K562 (cell line): ENCODE data around the gene ATP5MK. TPM values are rescaled to one million over a fixed set of nuclear protein-coding genes. Genes with fewer than 3 reads are reported as not detected.

Experiments
- ATAC-seq: fragments of 200-7000 bp; cut with Tn5 transposase; 3 replicates; pipeline ENCODE4 v1.9.1; 2020; ENCODE audit warnings: moderate library complexity
- BruUV-seq: library from RNA; stranded (reverse); fragments of 400-500 nt; replicated peaks from 2 replicates; lab custom pipeline; 2021; lab: Mats Ljungman, UMichigan
- CTCF ChIA-PET: fragments of 300-600 bp; formaldehyde crosslinking; extraction: SDS; loops from one replicate; lab custom pipeline; 2021; ENCODE audit warnings: low intra/inter-chr PET ratio; lab: Yijun Ruan, JAX
- POLR2A ChIA-PET: fragments of 300-600, 350-650 bp; sonication (Branson Sonifier 250); formaldehyde crosslinking; extraction: SDS; loops from one replicate; lab custom pipeline; 2021; ENCODE audit warnings: antibody characterized with exemption, inconsistent platforms; lab: Yijun Ruan, JAX
- DNase-seq, 4 experiments: peaks; one replicate each; pipeline versions ENCODE4 v3.0.0 to v3.0.0-alpha.2; 2011 to 2018; ENCODE audit warnings: low spot score in 3 of 4, mixed read lengths in 3 of 4; ENCODE audit errors: extremely low read depth in 1 of 4
- FAIRE-seq: peaks from 2 replicates; lab custom pipeline; 2011; peaks lifted over from hg19 to GRCh38; lab: Jason Lieb, UNC
- H2AFZ ChIP-seq: 2 replicates; pipeline ENCODE4 v1.6.0; 2011; ENCODE audit warnings: low read depth, low read length, control low read depth, inconsistent platforms
- H3K27ac ChIP-seq: fragments of 200-600 bp; 3 replicates; pipeline ENCODE4 v1.8.0; 2011; ENCODE audit warnings: low read depth, mild to moderate bottlenecking, control low read depth, inconsistent platforms, low read length, moderate library complexity, mixed read lengths; ENCODE audit errors: extremely low read depth
- H3K27me3 ChIP-seq, 2 experiments: fragments of 300-600 bp in 1 of 2; 2 replicates in 1 of 2; 3 replicates in 1 of 2; pipeline versions ENCODE4 v1.6.0 to v1.8.0; 2011; ENCODE audit warnings: inconsistent platforms in 2 of 2, low read length in 2 of 2, mild to moderate bottlenecking in 1 of 2, mixed read lengths in 1 of 2, moderate library complexity in 1 of 2; ENCODE audit not compliant: control insufficient read depth in 2 of 2, insufficient read depth in 2 of 2
- H3K36me3 ChIP-seq: fragments of 300-600 bp; 3 replicates; pipeline ENCODE4 v1.8.0; 2011; ENCODE audit warnings: mild to moderate bottlenecking, low read length, inconsistent platforms; ENCODE audit not compliant: control insufficient read depth, insufficient read depth
- H3K4me1 ChIP-seq, 2 experiments: fragments of 200-600 bp in 1 of 2; replicated peaks in 1 of 2; 2 replicates in 1 of 2; 3 replicates in 1 of 2; pipeline versions ENCODE4 v1.5.1 to v1.8.0; 2011; ENCODE audit warnings: inconsistent platforms in 2 of 2, low read length in 2 of 2, mild to moderate bottlenecking in 1 of 2, mixed read lengths in 1 of 2, moderate library complexity in 1 of 2; ENCODE audit not compliant: control insufficient read depth in 2 of 2, insufficient read depth in 2 of 2
- H3K4me2 ChIP-seq: 2 replicates; pipeline ENCODE4 v1.6.1; 2011; ENCODE audit warnings: low read length, control low read depth, inconsistent platforms, mixed read lengths; ENCODE audit not compliant: insufficient read depth
- H3K4me3 ChIP-seq: fragments of 200-600 bp; sonication (generic), shearing (Covaris generic); 2 replicates; pipeline ENCODE4 v1.5.1; 2016; ENCODE audit warnings: control low read depth, inconsistent platforms
- H3K79me2 ChIP-seq: fragments of 200-600 bp; 3 replicates; pipeline ENCODE4 v1.8.0; 2011; ENCODE audit warnings: low read length, inconsistent platforms; ENCODE audit not compliant: control insufficient read depth, insufficient read depth
- H3K9ac ChIP-seq, 2 experiments: 2 replicates each; pipeline versions ENCODE4 v1.6.0 to v1.6.1; 2011; ENCODE audit warnings: low read depth in 2 of 2, low read length in 2 of 2, control low read depth in 1 of 2, inconsistent platforms in 1 of 2, mild to moderate bottlenecking in 1 of 2, mixed read lengths in 1 of 2; ENCODE audit not compliant: insufficient read depth in 1 of 2
- H3K9me1 ChIP-seq: one replicate; pipeline ENCODE4 v1.6.0; 2011; ENCODE audit warnings: inconsistent platforms, mild to moderate bottlenecking, low read length, moderate library complexity; ENCODE audit not compliant: control insufficient read depth, insufficient read depth
- H3K9me3 ChIP-seq: replicated peaks from 2 replicates; pipeline ENCODE4 v1.5.1; 2011; ENCODE audit warnings: low read depth, low read length, inconsistent platforms; ENCODE audit not compliant: control insufficient read depth, insufficient read depth
- H4K20me1 ChIP-seq: replicated peaks from 2 replicates; pipeline ENCODE4 v1.6.1; 2011; ENCODE audit warnings: low read length, inconsistent platforms, mixed read lengths; ENCODE audit not compliant: control insufficient read depth, insufficient read depth
- CBFB ChIP-seq: sonication (generic); formaldehyde crosslinking; IDR thresholded peaks from 2 replicates; pipeline ENCODE4 v1.4.0; 2020; ENCODE audit warnings: mild to moderate bottlenecking, missing genetic modification reagents
- CREBBP ChIP-seq: IDR thresholded peaks from one replicate; pipeline ENCODE4 v1.6.1; 2012; ENCODE audit warnings: low read depth, mild to moderate bottlenecking, control low read depth, inconsistent platforms, low read length
- DACH1 ChIP-seq: fragments of 450-650 bp; IDR thresholded peaks from 2 replicates; pipeline ENCODE4 v1.6.1; 2018; ENCODE audit not compliant: partially characterized antibody
- GABPB1 ChIP-seq: sonication (generic); formaldehyde crosslinking; IDR thresholded peaks from 2 replicates; pipeline ENCODE4 v1.8.0; 2022; ENCODE audit warnings: mild to moderate bottlenecking, missing genetic modification reagents
- LEF1 ChIP-seq: fragments of 450-650 bp; IDR thresholded peaks from 2 replicates; pipeline ENCODE4 v1.6.1; 2016; ENCODE audit warnings: mild to moderate bottlenecking
- SP2 ChIP-seq: IDR thresholded peaks from 2 replicates; pipeline ENCODE4 v1.6.1; 2011; ENCODE audit warnings: mild to moderate bottlenecking, low read depth, low read length, moderate library complexity; ENCODE audit not compliant: poor library complexity, severe bottlenecking; ENCODE audit errors: extremely low read depth
- TEAD1 ChIP-seq, 2 experiments: fragments of 450-650 bp in 1 of 2; sonication (generic) in 1 of 2; formaldehyde crosslinking; IDR thresholded peaks; 2 replicates each; pipeline versions ENCODE4 v1.4.0 to v1.8.0; 2020 to 2022; ENCODE audit warnings: mild to moderate bottlenecking in 2 of 2, missing genetic modification reagents in 1 of 2
- ZFP36 ChIP-seq: fragments of 150-350 bp; IDR thresholded peaks from 2 replicates; pipeline ENCODE4 v1.6.1; 2018; ENCODE audit warnings: low read length, low read depth; ENCODE audit not compliant: partially characterized antibody
- ZNF668 ChIP-seq: fragments of 250-450 bp; sonication (Bioruptor Pico); IDR thresholded peaks from 2 replicates; pipeline ENCODE4 v1.8.0; 2022; ENCODE audit warnings: mild to moderate bottlenecking, inconsistent platforms
- ZNF764 ChIP-seq: fragments of 250-450 bp; sonication (Bioruptor Pico); IDR thresholded peaks from 2 replicates; pipeline ENCODE4 v1.4.0; 2020; ENCODE audit warnings: low read depth, mild to moderate bottlenecking, moderate library complexity
- WGBS: fragments of 100-300 bp; shearing (Covaris generic); methylation state at CpG from one replicate; pipeline ENCODE4 v1.1.6; 2016; ENCODE audit warnings: low coverage, mixed read lengths; ENCODE audit not compliant: insufficient coverage; ENCODE audit errors: missing lambda C conversion rate; 5-methylcytosine and 5-hydroxymethylcytosine counted together
- in situ Hi-C: fragments of 300-500 bp; cut with MboI; formaldehyde crosslinking; loops from 4 replicates; pipeline ENCODE4 v1.15.0; 2018; ENCODE audit warnings: inconsistent platforms, mixed read lengths
- intact Hi-C: fragments of 100-400 bp; cut with micrococcal nuclease; formaldehyde crosslinking; loops from 2 replicates; pipeline ENCODE4 v1.14.2; 2022
- polyA plus RNA-seq, 8 experiments: library from polyadenylated mRNA; depleted of rRNA in 4 of 8; stranded (reverse) in 5 of 8; unstranded in 3 of 8; fragments of >200 nt; fragmentation: Nextera tagmentation in 2 of 8; fragmentation: Illumina TruSeq in 1 of 8; extraction: Ambion mirVana in 2 of 8; extraction: Trizol in 1 of 8; gene quantifications; 2 replicates each; pipeline versions ENCODE4 v1.2.1 to v1.2.3, GENCODE V29; 2011 to 2014; ENCODE audit warnings: inconsistent platforms in 1 of 8, missing spikeins in 1 of 8
- total RNA-seq, 7 experiments: library from RNA; depleted of rRNA in 6 of 7; stranded (reverse); fragments of >200 nt in 6 of 7; fragmentation: Illumina TruSeq in 2 of 7; extraction: Trizol in 2 of 7; gene quantifications; 2 replicates each; pipeline versions ENCODE4 v1.2.1 to v1.2.3, GENCODE V29; 2011 to 2021; ENCODE audit warnings: low replicate concordance in 1 of 7
- TF ChIP-seq, protein P1 (sequence below), 2 experiments: fragments of 150-350 bp in 1 of 2; IDR thresholded peaks; 2 replicates each; pipeline ENCODE4 v1.6.1; 2012 to 2016; ENCODE audit warnings: low read depth in 2 of 2, low read length in 2 of 2, mild to moderate bottlenecking in 1 of 2, moderate library complexity in 1 of 2
- TF ChIP-seq, protein P2 (sequence below), 2 experiments: fragments of 450-650 bp; IDR thresholded peaks; 2 replicates each; pipeline ENCODE4 v1.6.1; 2018; ENCODE audit warnings: mild to moderate bottlenecking in 2 of 2, low read depth in 1 of 2; ENCODE audit not compliant: partially characterized antibody in 2 of 2

ATP5MK gene
- total and polyA plus RNA-seq, 9 of the 15 experiments (the other 6 are each of a cell fraction or from before 2014, with no cell fraction given) = 182 to 1,810 (median 741) TPM

- no peaks in the 10 kb centered on the region for H3K9me1 ChIP-seq
- no peaks in the 10 kb centered on the region for H3K27me3 ChIP-seq
- no peak overlapping the region for H3K27ac ChIP-seq
- in situ Hi-C loops = no loop called here
- no peaks in the 10 kb centered on the region; a peak in 1 of 5 replicates for H3K4me1 ChIP-seq
- H3K4me3 ChIP-seq = no peak overlapping the region
- no peaks in the 10 kb centered on the region for H3K9me3 ChIP-seq
- FAIRE-seq (no peak), ATAC-seq (no peak), DNase-seq (no peak)
- H3K4me2 ChIP-seq = no peak overlapping the region
- intact Hi-C loops = no loop called here
- BruUV-seq = no TSS peak
- ChIA-PET CTCF (no interaction called here), POLR2A (no interaction called here)
- H3K36me3 ChIP-seq = peaks cover 48% of the 10 kb centered on the region; the same call in 2 of the 3 replicates
- no peak overlapping the region for H3K9ac ChIP-seq
- H2AFZ ChIP-seq = no peak overlapping the region
- WGBS = 94% methylated on average over 4 of the region's 5 CpGs
- H3K79me2 ChIP-seq = peaks cover 18% of the 10 kb centered on the region
- no peaks in the 10 kb centered on the region for H4K20me1 ChIP-seq
- TF ChIP-seq ZNF668 (CRISPR knock-in tag) (no peak), ZNF764 (no peak), SP2 (no peak), LEF1 (no peak), DACH1 (no peak), GABPB1 (CRISPR knock-in tag) (no peak), ZFP36 (no peak), CREBBP (no peak), TEAD1 (CRISPR knock-in tag; IDR thresholded peaks at IDR 0.05) (no peak), CBFB (no peak)
- TF ChIP-seq, protein P1, sequence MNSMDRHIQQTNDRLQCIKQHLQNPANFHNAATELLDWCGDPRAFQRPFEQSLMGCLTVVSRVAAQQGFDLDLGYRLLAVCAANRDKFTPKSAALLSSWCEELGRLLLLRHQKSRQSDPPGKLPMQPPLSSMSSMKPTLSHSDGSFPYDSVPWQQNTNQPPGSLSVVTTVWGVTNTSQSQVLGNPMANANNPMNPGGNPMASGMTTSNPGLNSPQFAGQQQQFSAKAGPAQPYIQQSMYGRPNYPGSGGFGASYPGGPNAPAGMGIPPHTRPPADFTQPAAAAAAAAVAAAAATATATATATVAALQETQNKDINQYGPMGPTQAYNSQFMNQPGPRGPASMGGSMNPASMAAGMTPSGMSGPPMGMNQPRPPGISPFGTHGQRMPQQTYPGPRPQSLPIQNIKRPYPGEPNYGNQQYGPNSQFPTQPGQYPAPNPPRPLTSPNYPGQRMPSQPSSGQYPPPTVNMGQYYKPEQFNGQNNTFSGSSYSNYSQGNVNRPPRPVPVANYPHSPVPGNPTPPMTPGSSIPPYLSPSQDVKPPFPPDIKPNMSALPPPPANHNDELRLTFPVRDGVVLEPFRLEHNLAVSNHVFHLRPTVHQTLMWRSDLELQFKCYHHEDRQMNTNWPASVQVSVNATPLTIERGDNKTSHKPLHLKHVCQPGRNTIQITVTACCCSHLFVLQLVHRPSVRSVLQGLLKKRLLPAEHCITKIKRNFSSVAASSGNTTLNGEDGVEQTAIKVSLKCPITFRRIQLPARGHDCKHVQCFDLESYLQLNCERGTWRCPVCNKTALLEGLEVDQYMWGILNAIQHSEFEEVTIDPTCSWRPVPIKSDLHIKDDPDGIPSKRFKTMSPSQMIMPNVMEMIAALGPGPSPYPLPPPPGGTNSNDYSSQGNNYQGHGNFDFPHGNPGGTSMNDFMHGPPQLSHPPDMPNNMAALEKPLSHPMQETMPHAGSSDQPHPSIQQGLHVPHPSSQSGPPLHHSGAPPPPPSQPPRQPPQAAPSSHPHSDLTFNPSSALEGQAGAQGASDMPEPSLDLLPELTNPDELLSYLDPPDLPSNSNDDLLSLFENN (IDR thresholded peaks at IDR 0.05; ENCODE audit: low read depth in 2 of 2, low read length in 2 of 2) = no peak
- TF ChIP-seq, protein P2, sequence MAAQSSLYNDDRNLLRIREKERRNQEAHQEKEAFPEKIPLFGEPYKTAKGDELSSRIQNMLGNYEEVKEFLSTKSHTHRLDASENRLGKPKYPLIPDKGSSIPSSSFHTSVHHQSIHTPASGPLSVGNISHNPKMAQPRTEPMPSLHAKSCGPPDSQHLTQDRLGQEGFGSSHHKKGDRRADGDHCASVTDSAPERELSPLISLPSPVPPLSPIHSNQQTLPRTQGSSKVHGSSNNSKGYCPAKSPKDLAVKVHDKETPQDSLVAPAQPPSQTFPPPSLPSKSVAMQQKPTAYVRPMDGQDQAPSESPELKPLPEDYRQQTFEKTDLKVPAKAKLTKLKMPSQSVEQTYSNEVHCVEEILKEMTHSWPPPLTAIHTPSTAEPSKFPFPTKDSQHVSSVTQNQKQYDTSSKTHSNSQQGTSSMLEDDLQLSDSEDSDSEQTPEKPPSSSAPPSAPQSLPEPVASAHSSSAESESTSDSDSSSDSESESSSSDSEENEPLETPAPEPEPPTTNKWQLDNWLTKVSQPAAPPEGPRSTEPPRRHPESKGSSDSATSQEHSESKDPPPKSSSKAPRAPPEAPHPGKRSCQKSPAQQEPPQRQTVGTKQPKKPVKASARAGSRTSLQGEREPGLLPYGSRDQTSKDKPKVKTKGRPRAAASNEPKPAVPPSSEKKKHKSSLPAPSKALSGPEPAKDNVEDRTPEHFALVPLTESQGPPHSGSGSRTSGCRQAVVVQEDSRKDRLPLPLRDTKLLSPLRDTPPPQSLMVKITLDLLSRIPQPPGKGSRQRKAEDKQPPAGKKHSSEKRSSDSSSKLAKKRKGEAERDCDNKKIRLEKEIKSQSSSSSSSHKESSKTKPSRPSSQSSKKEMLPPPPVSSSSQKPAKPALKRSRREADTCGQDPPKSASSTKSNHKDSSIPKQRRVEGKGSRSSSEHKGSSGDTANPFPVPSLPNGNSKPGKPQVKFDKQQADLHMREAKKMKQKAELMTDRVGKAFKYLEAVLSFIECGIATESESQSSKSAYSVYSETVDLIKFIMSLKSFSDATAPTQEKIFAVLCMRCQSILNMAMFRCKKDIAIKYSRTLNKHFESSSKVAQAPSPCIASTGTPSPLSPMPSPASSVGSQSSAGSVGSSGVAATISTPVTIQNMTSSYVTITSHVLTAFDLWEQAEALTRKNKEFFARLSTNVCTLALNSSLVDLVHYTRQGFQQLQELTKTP (IDR thresholded peaks at IDR 0.05; ENCODE audit: low read depth in 1 of 2, partially characterized antibody in 2 of 2) = no peak
Measured at GRCh38 chr10:103374263-103374662, 22.0 kb downstream of the ATP5MK start.
